Left cardiac atrium (tissue), 4 donors: ENCODE data around the gene ADGRV1. TPM values are rescaled to one million over a fixed set of nuclear protein-coding genes. Genes with fewer than 3 reads are reported as not detected.
A peak's percentile ranks its signal among the peaks of the same experiment; 100 is the strongest.
"Not testable (repeated sequence)": the region's sequence is repeated elsewhere in the genome, so short reads cannot be mapped to it uniquely, and the experiment has no call there.

Source experiments
- ATAC-seq, 2 donors: fragments of 200-7000 bp; cut with Tn5 transposase; one replicate each; pipeline ENCODE4 v1.9.1; 2020; ENCODE audit warnings: mild to moderate bottlenecking in 2 of 2, moderate library complexity in 2 of 2
- DNase-seq: peaks from one replicate; pipeline ENCODE4 v3.0.0-alpha.2; 2020
- intact Hi-C, 2 donors: fragments of 100-400 bp; cut with DNase I; formaldehyde crosslinking; loops; one replicate each; pipeline versions ENCODE4 v1.14.1 to v1.15.1; 2022 to 2023
- total RNA-seq, 2 donors: library from RNA; stranded (reverse); fragmentation: NEBNext Ultra II Directional; extraction: Animal tissue kit (Norgen Biotek cat#: 25700); gene quantifications; one replicate each; pipeline ENCODE4 v1.2.1, GENCODE V29; 2021
- donor health status: DM: no; HTN: yes; CAD: no.
- donor health status: DM: no; HTN: yes; CAD: no; lungs with severe emphysema.
- donor health status: DM: yes; HTN: yes; CAD: no.
- donor health status: Dilated cardiomyopathy.

Gene ADGRV1
- total RNA-seq, 2 donors from 2014 or later: 0.32 to 0.60 TPM

GRCh38 chr5:91049800-91050199 is 491.2 kb downstream of the ADGRV1 start:
- DNase-seq (no peak), ATAC-seq (peak in 1 of 2 donors; percentile 68)
- intact Hi-C loops: no loop called here

DNA sequence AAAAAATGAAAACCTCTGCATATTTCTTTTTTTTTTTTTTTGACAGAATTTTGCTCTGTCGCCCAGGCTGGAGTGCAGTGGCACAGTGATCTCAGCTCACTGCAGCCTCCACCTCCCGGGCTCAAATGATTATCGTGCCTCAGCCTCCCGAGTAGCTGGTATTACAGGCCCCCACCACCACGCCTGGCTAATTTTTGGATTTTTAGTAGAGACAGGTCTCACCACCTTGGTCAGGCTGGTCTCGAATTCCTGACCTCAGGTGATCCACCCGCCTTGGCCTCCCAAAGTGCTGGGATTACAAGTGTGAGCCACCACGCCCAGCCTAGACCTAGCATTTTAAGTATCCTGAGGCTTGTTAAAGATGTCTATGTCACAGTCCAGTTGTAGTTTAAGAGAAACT is 493.8 kb downstream of the ADGRV1 start:
- ATAC-seq, intact Hi-C loops, DNase-seq: not testable (repeated sequence)

- ATAC-seq (peak; percentile 40 to 55), DNase-seq (no peak)
- intact Hi-C loops: no loop called here
Measured at GRCh38 chr5:91052977-91053740, 494.6 kb downstream of the ADGRV1 start.

GRCh38 chr5:91053741-91054025 is 495.1 kb downstream of the ADGRV1 start:
- no peak for DNase-seq
- no peak for ATAC-seq
- intact Hi-C loops: no loop called here

DNA sequence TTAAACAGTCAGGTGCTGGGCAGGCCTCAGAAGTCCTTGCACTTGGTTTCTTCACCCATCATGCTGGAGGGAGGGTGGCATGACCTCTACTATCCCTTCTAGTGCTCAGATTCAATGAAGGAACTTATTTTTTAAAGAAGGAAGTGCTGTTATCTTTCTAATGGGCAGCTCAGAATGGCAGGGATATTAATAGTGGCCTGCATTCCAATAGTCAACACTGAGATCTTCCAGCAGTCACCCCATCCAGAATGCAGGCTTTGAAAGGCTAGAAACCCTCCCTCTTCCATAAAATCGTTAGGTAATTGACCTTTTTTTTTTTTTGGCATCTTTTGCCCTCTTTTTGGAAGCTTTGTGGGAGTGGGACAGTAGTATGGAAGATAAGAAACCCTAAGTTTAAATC is 499.6 kb downstream of the ADGRV1 start:
- DNase-seq (no peak), ATAC-seq (peak in 1 of 2 donors; percentile 44)
- intact Hi-C loops: no loop called here

- intact Hi-C loops: no loop called here
- ATAC-seq: peak in 1 of 2 donors; percentile 64
- no peak for DNase-seq
Measured at GRCh38 chr5:91058575-91058974, 500.0 kb downstream of the ADGRV1 start.

DNA sequence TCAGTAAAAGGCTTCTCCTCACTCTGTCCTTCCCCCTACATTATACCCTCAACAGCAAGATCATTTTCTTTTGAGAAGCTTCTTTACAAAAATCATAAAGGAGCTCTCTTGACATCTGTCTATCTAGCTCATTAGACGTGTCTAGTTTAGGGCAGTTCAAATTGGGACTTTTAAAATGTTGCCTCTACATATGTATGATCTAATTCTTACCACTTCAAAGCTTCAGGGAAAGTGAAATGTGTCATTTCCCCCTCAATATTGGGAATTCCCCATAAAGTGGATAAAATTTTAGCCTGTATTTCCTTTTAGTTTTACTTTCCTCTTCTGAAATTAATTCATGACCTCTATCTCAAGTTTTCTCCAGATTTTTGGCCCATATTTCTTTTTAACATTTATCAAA is 500.8 kb downstream of the ADGRV1 start:
- DNase-seq: no peak
- intact Hi-C loops: no loop called here
- no peak for ATAC-seq

DNA sequence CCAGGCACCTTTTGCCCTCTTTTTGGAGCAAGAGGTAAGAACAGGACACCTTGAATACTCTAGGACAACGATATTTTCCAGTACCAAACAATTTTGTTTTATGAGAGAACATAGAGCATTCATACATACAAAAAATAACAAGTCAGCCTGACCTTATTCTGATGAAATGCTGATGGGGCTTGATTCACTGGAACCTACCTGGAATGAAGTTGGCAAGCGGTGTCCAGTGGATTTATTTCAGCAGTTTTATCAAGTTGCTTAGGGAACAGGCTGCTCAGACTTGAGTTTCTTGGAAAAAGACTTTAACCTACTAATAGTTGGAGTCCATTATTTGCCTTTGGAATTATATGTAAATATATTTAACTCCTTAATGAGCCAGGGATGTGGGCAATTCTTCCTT is 502.5 kb downstream of the ADGRV1 start:
- ATAC-seq: peak in 1 of 2 donors; percentile 38
- intact Hi-C loops: no loop called here
- DNase-seq: no peak

- ATAC-seq (no peak), DNase-seq (no peak)
- intact Hi-C loops: no loop called here
Measured at GRCh38 chr5:91061946-91062562, 503.5 kb downstream of the ADGRV1 start.

DNA sequence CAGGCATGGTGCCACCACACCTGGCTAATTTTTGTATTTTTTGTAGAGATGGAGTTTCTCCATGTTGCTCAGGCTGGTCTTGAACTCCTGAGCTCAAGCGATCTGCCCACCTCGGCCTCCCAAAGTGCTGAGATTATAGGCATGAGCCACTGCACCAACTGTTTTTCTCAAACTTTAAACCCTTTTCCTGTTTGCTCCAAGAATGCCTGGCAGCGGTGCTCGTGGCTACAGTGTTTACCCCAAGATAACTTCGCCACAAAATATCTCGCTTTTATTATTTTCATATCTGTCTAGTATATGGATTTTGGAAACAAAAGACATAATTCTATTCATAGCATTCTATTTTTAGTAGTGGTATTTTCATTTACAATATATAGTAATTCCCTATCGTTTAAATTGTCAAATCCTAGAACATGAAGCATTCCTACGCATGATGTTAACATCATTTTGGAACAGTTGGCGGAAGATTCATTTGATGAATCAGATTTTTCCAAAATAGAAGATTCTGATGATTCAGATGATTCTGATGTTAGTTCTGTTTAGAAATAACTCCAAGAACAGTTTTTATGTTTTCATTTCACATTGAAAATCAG is 504.6 kb downstream of the ADGRV1 start:
- intact Hi-C loops, DNase-seq: not testable (repeated sequence)
- ATAC-seq: peak in 1 of 2 donors; percentile 25

- DNase-seq (no peak), ATAC-seq (peak in 1 of 2 donors; percentile 52)
- intact Hi-C loops: no loop called here
Measured at GRCh38 chr5:91065496-91065895, 506.9 kb downstream of the ADGRV1 start.

GRCh38 chr5:91069364-91069763 is 510.8 kb downstream of the ADGRV1 start:
- no peak for ATAC-seq
- no peak for DNase-seq

GRCh38 chr5:91070761-91071550 is 512.4 kb downstream of the ADGRV1 start:
- intact Hi-C loops: no loop called here
- ATAC-seq (no peak), DNase-seq (no peak)

More at GRCh38 chr5:91069364-91069763, 510.8 kb downstream of the ADGRV1 start:
- intact Hi-C loops: no loop called here

DNA sequence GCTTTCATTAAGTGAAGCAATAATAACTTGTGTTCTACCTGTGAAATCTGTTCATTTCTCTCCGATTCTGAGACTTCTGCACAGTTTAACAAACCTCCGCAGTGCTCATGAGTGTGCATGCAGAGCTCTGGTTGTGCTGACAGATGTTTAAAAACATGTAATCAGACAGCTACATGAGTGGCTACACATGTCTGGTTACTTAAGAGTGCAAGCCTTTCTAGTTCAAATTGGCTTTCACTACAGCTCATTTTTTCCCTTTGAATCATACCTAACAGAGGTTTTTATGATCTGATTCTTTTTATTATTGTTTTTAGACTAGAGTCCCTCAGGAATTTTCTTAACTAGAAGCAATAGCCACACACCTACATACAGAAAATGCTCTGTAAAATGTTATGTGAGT is 514.3 kb downstream of the ADGRV1 start:
- ATAC-seq: peak in 1 of 2 donors; percentile 84
- intact Hi-C loops: no loop called here

GRCh38 chr5:91074615-91075014 is 516.0 kb downstream of the ADGRV1 start:
- no peak for DNase-seq
- intact Hi-C loops: no loop called here
- ATAC-seq: peak in 1 of 2 donors; percentile 42

More for the DNA sequence above, 514.3 kb downstream of the ADGRV1 start:
- no peak for DNase-seq

GRCh38 chr5:91076138-91076537 is 517.5 kb downstream of the ADGRV1 start:
- no peak for DNase-seq
- no peak for ATAC-seq
- intact Hi-C loops: no loop called here

GRCh38 chr5:91077623-91078022 is 519.0 kb downstream of the ADGRV1 start:
- ATAC-seq (no peak), DNase-seq (no peak)
- intact Hi-C loops: no loop called here

GRCh38 chr5:91079037-91079436 is 520.4 kb downstream of the ADGRV1 start:
- ATAC-seq (no peak), DNase-seq (no peak)
- intact Hi-C loops: no loop called here

GRCh38 chr5:91089758-91090157 is 531.2 kb downstream of the ADGRV1 start:
- intact Hi-C loops: loop anchor here (10.0 kb wide), 2 partner anchors 155 to 225 kb away; no protein-coding TSS in a partner anchor
- no peak for ATAC-seq
- no peak for DNase-seq

- ATAC-seq: no peak
- intact Hi-C loops: loop anchor here (10.0 kb wide), 2 partner anchors 156 to 226 kb away; no protein-coding TSS in a partner anchor
- DNase-seq: no peak
Measured at GRCh38 chr5:91090995-91091394, 532.4 kb downstream of the ADGRV1 start.
